Hippocampal formation (tissue), 2 donors: ENCODE data around the gene SPEF2.
"Not testable (repeated sequence)": the region's sequence is repeated elsewhere in the genome, so short reads cannot be mapped to it uniquely, and the experiment has no call there.

Source experiments
- DNase-seq, 2 donors: peaks; one replicate each; lab custom pipeline; 2025; lab: John Stamatoyannopoulos, UW

The SPEF2 gene

GRCh38 chr5:35823347-35824098 lies 205.9 kb downstream of the SPEF2 start:
- DNase-seq = no peak

- DNase-seq = no peak
Measured at GRCh38 chr5:35826056-35826455, 208.4 kb downstream of the SPEF2 start.

- no peak for DNase-seq
Measured at GRCh38 chr5:35826554-35826953, 208.9 kb downstream of the SPEF2 start.

GRCh38 chr5:35828082-35828598 lies 210.5 kb downstream of the SPEF2 start:
- no peak for DNase-seq

- no peak for DNase-seq
Measured at GRCh38 chr5:35830587-35830986, 212.9 kb downstream of the SPEF2 start.

GRCh38 chr5:35832762-35833161 lies 215.1 kb downstream of the SPEF2 start:
- no peak for DNase-seq

DNA sequence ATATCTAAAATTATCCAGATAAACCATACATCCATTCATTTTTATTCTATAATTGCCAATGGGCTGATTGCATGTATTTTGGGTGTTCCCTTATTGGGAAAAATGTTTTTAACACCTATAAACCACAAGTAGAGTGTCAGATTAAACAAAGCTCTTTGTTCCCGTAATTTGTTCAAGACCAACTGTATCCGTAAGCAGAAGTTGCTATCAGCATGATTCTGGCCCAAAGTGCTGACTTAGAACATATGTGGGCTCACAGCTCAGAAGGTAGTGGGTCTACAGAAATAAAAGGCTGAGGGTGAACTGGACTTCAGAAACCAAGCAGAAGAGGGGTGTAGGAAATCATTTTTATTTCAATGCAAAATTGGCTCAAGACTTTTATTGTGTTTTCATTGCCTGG lies 215.6 kb downstream of the SPEF2 start:
- DNase-seq = no peak

DNA sequence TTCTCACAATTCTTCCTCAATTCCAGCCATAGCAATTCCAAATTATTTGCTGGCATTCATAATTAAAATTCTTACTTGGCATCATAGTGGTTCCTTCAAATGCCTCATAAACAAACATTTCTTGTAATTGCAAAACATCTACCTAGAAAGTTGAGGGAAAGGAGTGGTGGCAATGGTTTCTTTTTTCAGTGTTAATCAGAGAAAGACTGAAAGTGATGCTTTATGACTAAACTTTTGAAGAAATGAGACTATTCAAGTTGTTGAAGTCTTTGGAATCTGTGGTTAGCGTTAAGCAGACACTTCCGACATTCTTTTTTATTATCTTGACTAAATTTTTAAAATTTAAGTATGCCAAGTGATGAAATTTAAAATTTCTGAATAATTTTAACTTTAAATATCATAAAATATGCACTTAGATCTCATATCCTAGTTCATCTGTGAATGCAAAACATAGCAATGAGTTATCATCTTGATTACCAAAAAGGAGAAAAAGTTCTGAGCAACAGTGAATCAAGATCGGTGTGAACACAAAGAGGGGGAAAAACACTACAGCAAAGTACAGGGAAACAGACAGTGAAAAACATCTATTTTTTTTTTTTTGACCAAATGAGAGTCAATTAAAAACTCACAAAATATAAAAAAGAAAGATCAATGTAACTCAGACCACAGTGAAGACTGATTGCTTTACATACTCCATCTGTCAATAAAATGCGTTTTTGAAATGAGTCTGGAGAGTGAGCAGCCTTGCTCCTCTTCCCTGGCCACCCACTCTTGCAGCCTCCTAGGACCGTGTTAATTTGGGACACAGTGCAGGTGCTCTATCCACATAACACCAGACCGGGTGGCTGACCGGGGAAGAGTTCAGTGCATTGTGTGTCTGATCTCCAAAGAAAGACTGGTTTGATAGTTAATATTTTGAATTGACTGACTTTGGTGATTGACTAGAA lies 218.4 kb downstream of the SPEF2 start:
- DNase-seq = no peak

GRCh38 chr5:35838370-35839042 lies 220.8 kb downstream of the SPEF2 start:
- no peak for DNase-seq

GRCh38 chr5:35842856-35843255 lies 225.2 kb downstream of the SPEF2 start:
- no peak for DNase-seq

DNA sequence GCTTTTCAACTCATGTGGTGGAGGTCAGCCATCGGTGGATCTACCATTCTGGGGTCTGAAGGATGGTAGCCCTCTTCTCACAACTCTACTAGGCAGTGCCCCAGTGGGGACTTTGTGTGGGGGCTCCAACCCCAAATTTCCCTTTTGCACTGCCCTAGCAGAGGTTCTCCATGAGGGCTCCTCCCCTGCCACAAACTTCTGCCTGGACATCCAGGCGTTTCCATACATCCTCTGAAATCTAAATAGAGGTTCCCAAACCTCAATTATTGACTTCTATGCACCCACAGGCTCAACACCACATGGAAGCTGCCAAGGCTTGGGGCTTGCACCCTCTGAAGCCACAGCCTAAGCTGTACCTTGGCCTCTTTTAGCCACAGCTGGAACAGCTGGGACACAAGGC lies 227.8 kb downstream of the SPEF2 start:
- not testable (repeated sequence) for DNase-seq

DNA sequence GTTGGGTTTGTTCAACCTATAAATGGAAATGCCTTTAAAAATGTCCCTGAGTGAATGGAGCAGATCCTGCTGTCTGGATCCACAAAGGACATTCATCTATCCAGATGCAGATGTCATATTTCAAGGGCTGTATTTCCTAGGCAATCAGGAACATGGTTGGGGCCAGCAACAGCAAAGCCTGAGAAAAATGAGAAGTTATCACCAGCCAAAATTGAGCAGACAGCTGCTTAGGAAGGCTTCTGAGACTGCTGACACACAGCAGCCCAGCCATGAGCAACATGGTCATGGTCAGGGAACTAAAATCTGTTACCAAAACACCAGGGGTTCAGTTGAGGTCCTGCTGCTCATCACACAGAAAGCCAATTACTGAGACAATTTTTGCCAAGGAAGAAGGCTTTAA lies 229.8 kb downstream of the SPEF2 start:
- no peak for DNase-seq

GRCh38 chr5:35847961-35848360 lies 230.3 kb downstream of the SPEF2 start:
- DNase-seq = no peak

- DNase-seq = no peak
Measured at GRCh38 chr5:35849860-35850259, 232.2 kb downstream of the SPEF2 start.

- DNase-seq = no peak
Measured at GRCh38 chr5:35850967-35851680, 233.5 kb downstream of the SPEF2 start.

GRCh38 chr5:35852084-35852734 lies 234.5 kb downstream of the SPEF2 start:
- no peak for DNase-seq

- DNase-seq = no peak
Measured at GRCh38 chr5:35852773-35853172, 235.1 kb downstream of the SPEF2 start.

DNA sequence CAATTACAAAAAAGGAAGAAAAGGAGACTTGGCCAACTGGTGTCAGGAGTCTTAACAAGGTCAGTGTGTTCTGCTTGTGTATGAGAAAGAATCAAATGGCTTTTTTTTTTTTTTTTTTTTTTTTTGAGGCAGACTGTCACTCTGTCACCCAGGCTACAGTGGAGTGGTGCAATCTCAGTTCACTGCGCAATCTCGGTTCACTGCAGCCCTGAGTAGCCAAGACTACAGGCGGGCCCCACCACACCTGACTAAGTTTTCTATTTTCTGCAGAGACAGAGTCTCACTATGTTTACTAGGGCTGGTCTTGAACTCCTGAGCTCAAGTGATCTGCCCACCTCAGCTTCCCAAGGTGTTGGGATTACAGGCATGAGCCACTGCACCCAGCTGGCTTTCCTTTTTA lies 236.0 kb downstream of the SPEF2 start:
- DNase-seq = no peak

DNA sequence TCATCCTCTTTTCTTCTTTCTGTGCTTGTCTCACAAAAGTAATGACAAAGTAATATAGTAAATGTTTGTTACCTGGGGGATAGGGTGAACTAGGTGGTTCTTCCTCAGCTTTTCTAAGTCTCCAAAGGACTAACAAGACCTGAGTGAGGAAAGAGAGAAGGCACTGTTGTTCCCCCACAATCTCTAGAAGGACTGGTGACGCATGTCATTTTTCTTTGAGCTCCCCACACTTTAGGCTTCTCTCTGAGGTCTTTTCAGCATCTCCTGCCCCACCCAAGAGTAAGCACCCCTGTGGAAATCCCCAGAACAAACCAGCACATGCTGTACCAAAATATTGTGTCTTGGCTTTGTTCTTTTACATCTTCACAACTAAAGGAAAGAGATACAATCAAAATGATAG lies 236.6 kb downstream of the SPEF2 start:
- no peak for DNase-seq

GRCh38 chr5:35855187-35855586 lies 237.5 kb downstream of the SPEF2 start:
- DNase-seq = no peak

DNA sequence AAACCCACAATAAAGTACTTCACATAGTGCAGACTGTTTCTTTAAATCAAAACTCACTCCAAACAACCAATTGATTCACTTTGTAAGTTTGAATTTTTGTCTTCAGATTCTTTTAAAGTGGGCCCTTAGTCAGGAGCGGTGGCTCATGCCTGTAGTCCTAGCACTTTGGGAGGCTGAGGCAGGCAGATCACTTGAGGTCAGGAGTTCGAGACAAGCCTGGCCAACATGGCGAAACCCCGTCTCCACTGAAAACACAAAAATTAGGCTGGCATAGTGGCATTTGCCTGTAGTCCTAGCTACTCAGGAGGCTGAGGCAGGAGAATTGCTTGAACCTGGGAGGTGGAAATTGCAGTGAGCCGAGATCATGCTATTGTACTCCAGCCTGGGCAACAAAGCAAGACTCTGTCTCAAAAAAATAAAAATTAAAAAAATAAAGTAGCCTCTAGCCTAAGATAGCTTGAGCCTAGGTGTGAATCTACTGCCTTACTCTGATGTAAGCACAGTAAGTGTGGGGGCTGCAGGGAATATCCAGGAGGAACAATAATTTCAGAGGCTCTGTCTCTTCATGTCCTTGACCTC lies 238.6 kb downstream of the SPEF2 start:
- not testable (repeated sequence) for DNase-seq
